Calu3 (cell line): Measurements from ENCODE around the gene FAM8A1. TPM values are rescaled to one million over a fixed set of nuclear protein-coding genes. Genes with fewer than 3 reads are reported as not detected.

ENCODE experiments used
- BruUV-seq: library from RNA; stranded (reverse); fragments of 400-500 nt; replicated peaks from 2 replicates; lab custom pipeline; 2021; lab: Mats Ljungman, UMichigan
- CTCF ChIA-PET: fragments of 300-600 bp; sonication (Branson Sonifier 250); formaldehyde crosslinking; loops from one replicate; lab custom pipeline; 2022; ENCODE audit warnings: antibody characterized with exemption; lab: Charles Lee
- DNase-seq: peaks from one replicate; pipeline ENCODE4 v3.0.0; 2022
- H3K27ac Mint-ChIP-seq: one replicate; pipeline ENCODE4 v1.8.0; 2022; ENCODE audit warnings: mixed read lengths; ENCODE audit not compliant: unreplicated experiment
- H3K27me3 Mint-ChIP-seq: one replicate; pipeline ENCODE4 v1.8.0; 2022; ENCODE audit warnings: mixed read lengths; ENCODE audit not compliant: unreplicated experiment
- H3K36me3 Mint-ChIP-seq: one replicate; pipeline ENCODE4 v1.8.0; 2022; ENCODE audit warnings: mild to moderate bottlenecking, moderate library complexity, mixed read lengths; ENCODE audit not compliant: insufficient read depth, unreplicated experiment
- H3K4me1 Mint-ChIP-seq: one replicate; pipeline ENCODE4 v1.8.0; 2022; ENCODE audit warnings: mild to moderate bottlenecking, low read depth, mixed read lengths; ENCODE audit not compliant: unreplicated experiment
- H3K4me3 Mint-ChIP-seq: one replicate; pipeline ENCODE4 v1.8.0; 2022; ENCODE audit warnings: mild to moderate bottlenecking, low read depth, moderate library complexity, mixed read lengths; ENCODE audit not compliant: unreplicated experiment
- H3K9me3 Mint-ChIP-seq: one replicate; pipeline ENCODE4 v1.8.0; 2022; ENCODE audit warnings: low read depth, mixed read lengths; ENCODE audit not compliant: unreplicated experiment
- intact Hi-C: fragments of 100-400 bp; cut with micrococcal nuclease; formaldehyde crosslinking; loops from one replicate; pipeline ENCODE4 v1.10.0; 2022; ENCODE audit not compliant: unreplicated experiment
- total RNA-seq: library from RNA; stranded (reverse); gene quantifications from 2 replicates; pipeline ENCODE4 v1.2.3, GENCODE V29; 2022
- TF ChIP-seq, protein P1 (sequence below): fragments of 200-600 bp; IDR thresholded peaks from one replicate; pipeline ENCODE4 v1.8.0; 2022; ENCODE audit warnings: antibody characterized with exemption; ENCODE audit not compliant: unreplicated experiment

Gene FAM8A1
- total RNA-seq, 1 experiment from 2014 or later: 11.8 TPM

DNA sequence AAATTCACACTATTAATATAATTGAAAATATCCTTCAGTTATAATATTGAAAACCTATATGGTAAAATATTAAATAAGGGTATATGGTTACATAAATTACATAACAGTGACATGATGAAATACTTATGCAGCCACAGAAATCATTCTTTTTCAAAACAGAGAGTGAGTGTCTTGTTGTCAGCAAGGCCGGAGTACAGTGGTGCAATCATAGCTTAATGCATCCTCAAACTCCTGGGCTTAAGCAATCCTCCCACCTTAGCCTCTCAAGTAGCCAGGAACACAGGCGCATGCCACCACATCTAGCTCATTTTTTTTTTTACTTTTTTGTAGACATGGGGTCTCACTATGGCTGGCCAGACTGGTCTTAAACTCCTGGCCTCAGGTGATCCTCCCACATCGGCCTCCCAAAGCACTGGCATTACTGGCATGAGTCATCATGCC is 40.4 kb downstream of the FAM8A1 start:
- Mint-ChIP-seq H3K9me3 (no peaks in the 10 kb centered on the region), H3K36me3 (peaks cover 34% of the 10 kb centered on the region), H3K4me1 (no peaks in the 10 kb centered on the region), H3K4me3 (no peak overlapping the region), H3K27me3 (no peaks in the 10 kb centered on the region), H3K27ac (no peak overlapping the region)
- BruUV-seq: no TSS peak
- TF ChIP-seq, protein P1, sequence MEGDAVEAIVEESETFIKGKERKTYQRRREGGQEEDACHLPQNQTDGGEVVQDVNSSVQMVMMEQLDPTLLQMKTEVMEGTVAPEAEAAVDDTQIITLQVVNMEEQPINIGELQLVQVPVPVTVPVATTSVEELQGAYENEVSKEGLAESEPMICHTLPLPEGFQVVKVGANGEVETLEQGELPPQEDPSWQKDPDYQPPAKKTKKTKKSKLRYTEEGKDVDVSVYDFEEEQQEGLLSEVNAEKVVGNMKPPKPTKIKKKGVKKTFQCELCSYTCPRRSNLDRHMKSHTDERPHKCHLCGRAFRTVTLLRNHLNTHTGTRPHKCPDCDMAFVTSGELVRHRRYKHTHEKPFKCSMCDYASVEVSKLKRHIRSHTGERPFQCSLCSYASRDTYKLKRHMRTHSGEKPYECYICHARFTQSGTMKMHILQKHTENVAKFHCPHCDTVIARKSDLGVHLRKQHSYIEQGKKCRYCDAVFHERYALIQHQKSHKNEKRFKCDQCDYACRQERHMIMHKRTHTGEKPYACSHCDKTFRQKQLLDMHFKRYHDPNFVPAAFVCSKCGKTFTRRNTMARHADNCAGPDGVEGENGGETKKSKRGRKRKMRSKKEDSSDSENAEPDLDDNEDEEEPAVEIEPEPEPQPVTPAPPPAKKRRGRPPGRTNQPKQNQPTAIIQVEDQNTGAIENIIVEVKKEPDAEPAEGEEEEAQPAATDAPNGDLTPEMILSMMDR: no peak
- intact Hi-C loops: no loop called here
- CTCF ChIA-PET: no interaction called here
- DNase-seq: no peak

DNA sequence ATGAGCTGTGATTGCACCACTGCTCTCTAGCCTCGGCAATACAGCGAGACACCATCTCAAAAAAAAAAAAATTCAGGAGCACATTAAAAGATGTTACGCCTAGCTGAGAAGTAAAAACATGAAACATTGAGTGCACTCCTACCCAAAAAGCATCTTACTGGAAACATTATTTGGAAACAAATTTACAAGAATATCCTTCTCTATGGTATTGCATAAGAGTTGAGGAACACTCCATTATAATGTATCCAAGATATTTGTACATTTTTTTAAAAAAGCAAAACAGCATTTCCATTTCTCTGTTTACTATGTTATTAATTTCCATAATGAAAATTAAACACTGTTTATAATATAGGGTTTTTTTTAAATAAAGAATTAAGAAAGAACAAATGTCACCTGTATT is 48.6 kb downstream of the FAM8A1 start:
- H3K36me3 Mint-ChIP-seq: peaks cover 40% of the 10 kb centered on the region

DNA sequence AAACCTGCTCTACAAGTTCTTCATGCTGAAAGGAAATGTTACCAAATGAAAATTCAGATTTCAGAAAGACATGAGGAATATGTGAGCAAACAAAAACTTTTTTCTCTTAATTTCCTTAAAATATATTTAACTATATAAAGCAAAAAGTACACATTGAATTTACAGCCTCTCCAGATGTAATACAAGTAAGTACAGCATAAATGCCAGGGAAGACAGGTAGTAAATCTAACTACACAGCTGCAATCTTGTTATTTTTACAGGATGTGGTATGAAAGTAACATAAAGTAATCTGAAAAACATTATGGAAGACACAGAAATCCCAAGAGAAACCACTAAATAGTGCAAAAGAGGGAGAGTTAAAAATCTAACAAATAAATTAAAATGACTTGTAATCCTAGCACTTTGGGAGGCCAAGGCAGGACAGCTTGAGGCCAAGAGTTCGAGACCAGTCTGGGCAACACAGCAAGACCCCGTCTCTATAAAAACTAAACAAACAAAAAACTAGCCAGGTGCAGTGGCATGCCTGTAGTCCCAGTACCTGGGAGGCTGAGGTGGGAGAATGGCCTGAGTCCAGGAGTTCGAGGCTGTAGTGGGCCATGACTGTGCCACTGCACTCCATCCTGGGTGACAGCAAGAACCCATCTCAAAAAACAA is 50.7 kb downstream of the FAM8A1 start:
- BruUV-seq: no TSS peak
- intact Hi-C loops: no loop called here

More for the DNA sequence above, 48.6 kb downstream of the FAM8A1 start:
- Mint-ChIP-seq H3K4me1 (peaks cover 10% of the 10 kb centered on the region), H3K9me3 (no peaks in the 10 kb centered on the region), H3K4me3 (no peak overlapping the region), H3K27me3 (no peaks in the 10 kb centered on the region), H3K27ac (no peak overlapping the region)
- TF ChIP-seq, protein P1: no peak
- DNase-seq: no peak
- CTCF ChIA-PET: no interaction called here
- intact Hi-C loops: no loop called here
- BruUV-seq: no TSS peak

DNA sequence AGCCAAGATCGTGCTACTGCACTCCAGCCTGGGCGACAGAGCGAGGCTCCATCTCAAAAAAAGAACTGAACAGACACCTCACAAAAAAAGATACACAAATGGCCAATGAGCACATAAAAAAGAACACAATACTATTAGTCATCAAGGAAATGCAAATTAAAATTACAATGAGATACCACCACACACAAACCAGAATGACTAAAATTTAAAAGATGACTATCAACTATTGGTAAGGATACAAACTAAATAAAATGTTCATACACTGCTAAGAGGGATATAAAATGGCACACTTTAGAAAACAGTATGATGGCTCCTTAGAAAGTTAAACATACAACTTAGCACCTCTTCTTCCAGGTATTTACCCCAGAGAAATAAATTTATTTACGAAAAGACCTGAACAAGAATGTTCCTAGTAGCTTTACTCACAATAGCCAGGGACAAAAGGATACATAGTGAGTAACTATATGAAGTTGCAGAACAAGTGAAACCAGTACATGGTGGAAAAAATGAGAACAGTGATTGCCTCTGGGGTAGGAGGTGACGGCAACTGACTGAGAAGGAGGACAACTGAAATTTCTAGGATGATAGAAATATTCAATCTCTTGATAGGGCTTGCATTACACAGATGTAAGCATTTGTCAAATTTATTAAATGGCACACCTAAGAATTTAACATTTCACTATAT is 53.2 kb downstream of the FAM8A1 start:
- no peaks in the 10 kb centered on the region for H3K9me3 Mint-ChIP-seq
- H3K27ac Mint-ChIP-seq: no peak overlapping the region
- H3K4me1 Mint-ChIP-seq: peaks cover 10% of the 10 kb centered on the region
- CTCF ChIA-PET: interaction anchor here (0.6 kb wide), 1 partner anchor 25 kb away, joined by 4 read pairs; no protein-coding TSS in a partner anchor
- H3K4me3 Mint-ChIP-seq: no peak overlapping the region
- TF ChIP-seq, protein P1: no peak
- DNase-seq: no peak
- BruUV-seq: no TSS peak
- intact Hi-C loops: no loop called here
- peaks cover 11% of the 10 kb centered on the region for H3K36me3 Mint-ChIP-seq
- H3K27me3 Mint-ChIP-seq: no peaks in the 10 kb centered on the region

More for the DNA sequence above, 50.7 kb downstream of the FAM8A1 start:
- no peaks in the 10 kb centered on the region for H3K9me3 Mint-ChIP-seq
- peaks cover 10% of the 10 kb centered on the region for H3K4me1 Mint-ChIP-seq
- TF ChIP-seq, protein P1: no peak
- H3K27me3 Mint-ChIP-seq: no peaks in the 10 kb centered on the region
- DNase-seq: no peak
- H3K27ac Mint-ChIP-seq: no peak overlapping the region
- peaks cover 27% of the 10 kb centered on the region for H3K36me3 Mint-ChIP-seq
- no peak overlapping the region for H3K4me3 Mint-ChIP-seq
- CTCF ChIA-PET: no interaction called here
